SK-N-SH (cell line): ENCODE measurements around the gene PTPN4.

Experiments
- CHD2 ChIP-seq: fragments of 150-350 bp; IDR thresholded peaks from 2 replicates; pipeline ENCODE4 v1.6.1; 2018; ENCODE audit warnings: low read length; ENCODE audit not compliant: partially characterized antibody
- GATA2 ChIP-seq: sonication (generic); formaldehyde crosslinking; IDR thresholded peaks from 2 replicates; pipeline ENCODE4 v1.5.0; 2020; ENCODE audit warnings: mild to moderate bottlenecking, missing genetic modification reagents
- POLR2AphosphoS5 ChIP-seq: IDR thresholded peaks from 2 replicates; pipeline ENCODE4 v1.6.1; 2012; ENCODE audit warnings: low read depth, low read length
- SIN3A ChIP-seq: IDR thresholded peaks from 2 replicates; pipeline ENCODE4 v1.6.1; 2012; ENCODE audit warnings: low read depth, mild to moderate bottlenecking, low read length, moderate library complexity, borderline replicate concordance
- TCF12 ChIP-seq: IDR thresholded peaks from 2 replicates; pipeline ENCODE4 v1.4.0; 2012
- TF ChIP-seq, protein P1 (sequence below): fragments of 200-600 bp; sonication (generic); IDR thresholded peaks from 2 replicates; pipeline ENCODE4 v1.6.1; 2017; ENCODE audit warnings: antibody characterized with exemption, mild to moderate bottlenecking, moderate library complexity
- TF ChIP-seq, protein P2 (sequence below): IDR thresholded peaks from 2 replicates; pipeline ENCODE4 v1.4.0; 2012; ENCODE audit warnings: low read depth, borderline replicate concordance
- TF ChIP-seq, protein P3 (sequence below): IDR thresholded peaks from 2 replicates; pipeline ENCODE4; 2012
- TF ChIP-seq, protein P4 (sequence below): fragments of 150-350 bp; IDR thresholded peaks from 2 replicates; pipeline ENCODE4 v1.6.1; 2016; ENCODE audit warnings: mild to moderate bottlenecking, low read depth, low read length

DNA sequence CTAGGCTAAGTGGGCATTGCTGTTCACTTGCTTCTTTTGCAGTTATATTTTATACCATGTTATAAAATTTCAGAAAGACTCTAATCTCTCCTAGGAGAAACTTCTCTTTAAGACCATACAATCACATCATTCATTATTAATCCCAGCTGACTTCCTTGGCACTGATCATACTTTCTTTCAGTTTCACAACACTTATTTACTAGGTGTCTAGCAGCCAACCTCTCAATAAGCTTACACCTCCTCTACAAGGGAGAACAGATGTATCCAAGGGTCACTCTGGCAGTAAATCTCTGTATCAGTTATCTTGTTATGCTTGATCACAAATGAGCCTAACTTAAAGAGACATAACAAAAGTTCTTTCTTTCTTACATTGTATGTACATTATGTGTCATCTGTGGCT lies 183.3 kb downstream of the PTPN4 start:
- TF ChIP-seq, protein P1, sequence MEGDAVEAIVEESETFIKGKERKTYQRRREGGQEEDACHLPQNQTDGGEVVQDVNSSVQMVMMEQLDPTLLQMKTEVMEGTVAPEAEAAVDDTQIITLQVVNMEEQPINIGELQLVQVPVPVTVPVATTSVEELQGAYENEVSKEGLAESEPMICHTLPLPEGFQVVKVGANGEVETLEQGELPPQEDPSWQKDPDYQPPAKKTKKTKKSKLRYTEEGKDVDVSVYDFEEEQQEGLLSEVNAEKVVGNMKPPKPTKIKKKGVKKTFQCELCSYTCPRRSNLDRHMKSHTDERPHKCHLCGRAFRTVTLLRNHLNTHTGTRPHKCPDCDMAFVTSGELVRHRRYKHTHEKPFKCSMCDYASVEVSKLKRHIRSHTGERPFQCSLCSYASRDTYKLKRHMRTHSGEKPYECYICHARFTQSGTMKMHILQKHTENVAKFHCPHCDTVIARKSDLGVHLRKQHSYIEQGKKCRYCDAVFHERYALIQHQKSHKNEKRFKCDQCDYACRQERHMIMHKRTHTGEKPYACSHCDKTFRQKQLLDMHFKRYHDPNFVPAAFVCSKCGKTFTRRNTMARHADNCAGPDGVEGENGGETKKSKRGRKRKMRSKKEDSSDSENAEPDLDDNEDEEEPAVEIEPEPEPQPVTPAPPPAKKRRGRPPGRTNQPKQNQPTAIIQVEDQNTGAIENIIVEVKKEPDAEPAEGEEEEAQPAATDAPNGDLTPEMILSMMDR = no peak
- TF ChIP-seq, protein P2, sequence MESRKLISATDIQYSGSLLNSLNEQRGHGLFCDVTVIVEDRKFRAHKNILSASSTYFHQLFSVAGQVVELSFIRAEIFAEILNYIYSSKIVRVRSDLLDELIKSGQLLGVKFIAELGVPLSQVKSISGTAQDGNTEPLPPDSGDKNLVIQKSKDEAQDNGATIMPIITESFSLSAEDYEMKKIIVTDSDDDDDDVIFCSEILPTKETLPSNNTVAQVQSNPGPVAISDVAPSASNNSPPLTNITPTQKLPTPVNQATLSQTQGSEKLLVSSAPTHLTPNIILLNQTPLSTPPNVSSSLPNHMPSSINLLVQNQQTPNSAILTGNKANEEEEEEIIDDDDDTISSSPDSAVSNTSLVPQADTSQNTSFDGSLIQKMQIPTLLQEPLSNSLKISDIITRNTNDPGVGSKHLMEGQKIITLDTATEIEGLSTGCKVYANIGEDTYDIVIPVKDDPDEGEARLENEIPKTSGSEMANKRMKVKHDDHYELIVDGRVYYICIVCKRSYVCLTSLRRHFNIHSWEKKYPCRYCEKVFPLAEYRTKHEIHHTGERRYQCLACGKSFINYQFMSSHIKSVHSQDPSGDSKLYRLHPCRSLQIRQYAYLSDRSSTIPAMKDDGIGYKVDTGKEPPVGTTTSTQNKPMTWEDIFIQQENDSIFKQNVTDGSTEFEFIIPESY = no peak
- TF ChIP-seq SIN3A (no peak), CHD2 (no peak), GATA2 (CRISPR knock-in tag) (no peak), TCF12 (no peak), POLR2AphosphoS5 (no peak)
- TF ChIP-seq, protein P3, sequence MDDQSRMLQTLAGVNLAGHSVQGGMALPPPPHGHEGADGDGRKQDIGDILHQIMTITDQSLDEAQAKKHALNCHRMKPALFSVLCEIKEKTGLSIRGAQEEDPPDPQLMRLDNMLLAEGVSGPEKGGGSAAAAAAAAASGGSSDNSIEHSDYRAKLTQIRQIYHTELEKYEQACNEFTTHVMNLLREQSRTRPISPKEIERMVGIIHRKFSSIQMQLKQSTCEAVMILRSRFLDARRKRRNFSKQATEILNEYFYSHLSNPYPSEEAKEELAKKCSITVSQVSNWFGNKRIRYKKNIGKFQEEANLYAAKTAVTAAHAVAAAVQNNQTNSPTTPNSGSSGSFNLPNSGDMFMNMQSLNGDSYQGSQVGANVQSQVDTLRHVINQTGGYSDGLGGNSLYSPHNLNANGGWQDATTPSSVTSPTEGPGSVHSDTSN = no peak
- TF ChIP-seq, protein P4, sequence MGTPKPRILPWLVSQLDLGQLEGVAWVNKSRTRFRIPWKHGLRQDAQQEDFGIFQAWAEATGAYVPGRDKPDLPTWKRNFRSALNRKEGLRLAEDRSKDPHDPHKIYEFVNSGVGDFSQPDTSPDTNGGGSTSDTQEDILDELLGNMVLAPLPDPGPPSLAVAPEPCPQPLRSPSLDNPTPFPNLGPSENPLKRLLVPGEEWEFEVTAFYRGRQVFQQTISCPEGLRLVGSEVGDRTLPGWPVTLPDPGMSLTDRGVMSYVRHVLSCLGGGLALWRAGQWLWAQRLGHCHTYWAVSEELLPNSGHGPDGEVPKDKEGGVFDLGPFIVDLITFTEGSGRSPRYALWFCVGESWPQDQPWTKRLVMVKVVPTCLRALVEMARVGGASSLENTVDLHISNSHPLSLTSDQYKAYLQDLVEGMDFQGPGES = no peak
